GM23338 (cell line): ENCODE data around the gene TIRAP. TPM values are rescaled to one million over a fixed set of nuclear protein-coding genes. Genes with fewer than 3 reads are reported as not detected.

Experiments
- ATAC-seq: fragments of 200-7000 bp; cut with Tn5 transposase; 3 replicates; pipeline ENCODE4 v1.9.1; 2020
- DNase-seq: peaks from one replicate; pipeline ENCODE4 v3.0.0-alpha.2; 2015; ENCODE audit warnings: low spot score
- H2AFZ ChIP-seq: fragments of 200-600 bp; sonication (generic); 2 replicates; pipeline ENCODE4 v1.8.0; 2016; ENCODE audit warnings: antibody characterized with exemption, mild to moderate bottlenecking, moderate library complexity
- H3F3A ChIP-seq: fragments of 200-600 bp; sonication (generic); replicated peaks from 2 replicates; pipeline ENCODE4 v1.8.0; 2017; ENCODE audit warnings: antibody characterized with exemption, mixed run types, low read depth
- H3K27ac ChIP-seq: fragments of 200-600 bp; sonication (generic); 2 replicates; pipeline ENCODE4 v1.6.1; 2016; ENCODE audit warnings: low read depth
- H3K27me3 ChIP-seq: fragments of 200-600 bp; sonication (generic); 2 replicates; pipeline ENCODE4 v1.8.0; 2016; ENCODE audit warnings: mild to moderate bottlenecking, mixed run types, moderate library complexity; ENCODE audit not compliant: insufficient read depth
- H3K36me3 ChIP-seq: fragments of 200-600 bp; sonication (generic); 2 replicates; pipeline ENCODE4 v1.8.0; 2016; ENCODE audit warnings: mild to moderate bottlenecking; ENCODE audit not compliant: insufficient read depth
- H3K4me1 ChIP-seq: fragments of 200-600 bp; sonication (generic); 2 replicates; pipeline ENCODE4 v1.8.0; 2016; ENCODE audit warnings: mild to moderate bottlenecking, moderate library complexity; ENCODE audit not compliant: insufficient read depth
- H3K4me2 ChIP-seq: fragments of 200-600 bp; sonication (generic); 2 replicates; pipeline ENCODE4 v1.7.1; 2017; ENCODE audit warnings: mixed run types
- H3K4me3 ChIP-seq: fragments of 200-600 bp; sonication (generic); 2 replicates; pipeline ENCODE4 v1.6.1; 2016; ENCODE audit warnings: mixed run types
- H3K79me2 ChIP-seq: fragments of 200-600 bp; sonication (generic); replicated peaks from 2 replicates; pipeline ENCODE4 v1.8.0; 2017; ENCODE audit warnings: mild to moderate bottlenecking; ENCODE audit not compliant: insufficient read depth
- H3K9me2 ChIP-seq: fragments of 200-600 bp; sonication (generic); 2 replicates; pipeline ENCODE4 v1.8.0; 2017; ENCODE audit not compliant: insufficient read depth
- H4K20me1 ChIP-seq: fragments of 200-600 bp; sonication (generic); replicated peaks from 2 replicates; pipeline ENCODE4 v1.8.0; 2017; ENCODE audit warnings: mild to moderate bottlenecking; ENCODE audit not compliant: insufficient read depth
- H3K27ac Mint-ChIP-seq: 2 replicates; pipeline ENCODE4 v1.8.0; 2020; ENCODE audit warnings: inconsistent platforms, mild to moderate bottlenecking, moderate library complexity, mixed read lengths
- H3K27me3 Mint-ChIP-seq: 3 replicates; pipeline ENCODE4 v1.8.0; 2022; ENCODE audit warnings: low read depth, mild to moderate bottlenecking, moderate library complexity, mixed read lengths, inconsistent platforms; ENCODE audit not compliant: insufficient read depth, poor library complexity
- H3K36me3 Mint-ChIP-seq: 3 replicates; pipeline ENCODE4 v1.8.0; 2021; ENCODE audit warnings: low read depth, mild to moderate bottlenecking, inconsistent platforms, moderate library complexity, mixed read lengths
- H3K4me1 Mint-ChIP-seq: 3 replicates; pipeline ENCODE4 v1.8.0; 2020; ENCODE audit warnings: mild to moderate bottlenecking, inconsistent platforms, mixed read lengths
- H3K4me3 Mint-ChIP-seq: 3 replicates; pipeline ENCODE4 v1.8.0; 2021; ENCODE audit warnings: moderate library complexity, mild to moderate bottlenecking, inconsistent platforms, mixed read lengths
- H3K9me3 Mint-ChIP-seq: 3 replicates; pipeline ENCODE4 v1.8.0; 2020; ENCODE audit warnings: moderate library complexity, mild to moderate bottlenecking, inconsistent platforms, mixed read lengths
- CREB1 ChIP-seq: fragments of 250-450 bp; sonication (Bioruptor Pico); IDR thresholded peaks from 2 replicates; pipeline ENCODE4 v1.5.0; 2020; ENCODE audit warnings: low read depth, mild to moderate bottlenecking, moderate library complexity
- EZH2 ChIP-seq: fragments of 200-600 bp; sonication (generic); IDR thresholded peaks from one replicate; pipeline ENCODE4 v1.8.0; 2017; ENCODE audit warnings: antibody characterized with exemption, mild to moderate bottlenecking, low read depth; ENCODE audit not compliant: unreplicated experiment
- JUNB ChIP-seq: IDR thresholded peaks from one replicate; pipeline ENCODE4 v1.6.1; 2016; ENCODE audit warnings: antibody characterized with exemption; ENCODE audit not compliant: unreplicated experiment
- NANOG ChIP-seq: IDR thresholded peaks from 2 replicates; pipeline ENCODE4 v1.6.1; 2016; ENCODE audit warnings: antibody characterized with exemption, borderline replicate concordance
- POLR2AphosphoS5 ChIP-seq: IDR thresholded peaks from 2 replicates; pipeline ENCODE4 v1.6.1; 2016; ENCODE audit warnings: antibody characterized with exemption, low read depth
- STAT1 ChIP-seq: IDR thresholded peaks from one replicate; pipeline ENCODE4 v1.6.1; 2016; ENCODE audit warnings: antibody characterized with exemption; ENCODE audit not compliant: unreplicated experiment
- ZNF114 ChIP-seq: fragments of 250-450 bp; sonication (Bioruptor Pico); IDR thresholded peaks from 2 replicates; pipeline ENCODE4 v1.5.0; 2020; ENCODE audit warnings: mild to moderate bottlenecking, moderate library complexity
- ZNF331 ChIP-seq: fragments of 250-450 bp; sonication (Bioruptor Pico); IDR thresholded peaks from 2 replicates; pipeline ENCODE4 v1.5.0; 2020; ENCODE audit warnings: low read depth, mild to moderate bottlenecking, moderate library complexity
- polyA plus RNA-seq: library from polyadenylated mRNA; unstranded; fragments of >200 nt; fragmentation: Nextera tagmentation; extraction: Ambion mirVana; gene quantifications from 2 replicates; pipeline ENCODE4 v1.2.1, GENCODE V29; 2016
- total RNA-seq: library from RNA; depleted of rRNA; stranded (reverse); fragments of >200 nt; shearing (Covaris generic); gene quantifications from 2 replicates; pipeline ENCODE4 v1.2.3, GENCODE V29; 2014
- TF ChIP-seq, protein P1 (sequence below), 2 experiments: fragments of 200-600 bp in 1 of 2; sonication (generic) in 1 of 2; conservative IDR thresholded peaks; 2 replicates each; pipeline versions ENCODE4 v1.5.1 to v1.6.1; 2016 to 2017; ENCODE audit warnings: antibody characterized with exemption in 2 of 2, low read depth in 2 of 2, mild to moderate bottlenecking in 2 of 2, moderate library complexity in 1 of 2
- TF ChIP-seq, protein P2 (sequence below): fragments of 250-450 bp; sonication (Bioruptor Pico); IDR thresholded peaks from 2 replicates; pipeline ENCODE4 v1.5.0; 2020; ENCODE audit warnings: mild to moderate bottlenecking, moderate library complexity

TIRAP gene
- total and polyA plus RNA-seq, 2 experiments from 2014 or later, result 1.1 to 3.4 TPM

DNA sequence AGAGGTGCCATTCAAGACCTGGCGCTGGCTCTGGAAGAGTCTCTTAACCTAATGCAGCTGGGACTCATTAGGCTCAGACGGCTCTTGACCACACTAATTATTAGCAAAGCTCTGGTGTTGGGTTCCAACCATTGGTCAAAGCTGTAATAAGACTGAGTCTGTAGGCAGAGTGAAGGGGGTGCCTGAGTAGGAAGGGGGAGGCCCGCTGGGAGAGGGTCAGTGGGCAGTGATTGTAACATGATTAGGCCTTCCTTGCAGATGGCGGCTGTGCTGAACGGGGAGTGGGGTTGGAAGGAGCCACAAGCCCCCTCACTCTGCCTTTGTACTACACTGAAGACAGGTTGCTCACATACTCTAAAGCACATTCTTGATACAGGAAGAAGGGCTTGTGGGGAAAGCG is 19.4 kb upstream of the TIRAP start (continued):
- TF ChIP-seq, protein P1, sequence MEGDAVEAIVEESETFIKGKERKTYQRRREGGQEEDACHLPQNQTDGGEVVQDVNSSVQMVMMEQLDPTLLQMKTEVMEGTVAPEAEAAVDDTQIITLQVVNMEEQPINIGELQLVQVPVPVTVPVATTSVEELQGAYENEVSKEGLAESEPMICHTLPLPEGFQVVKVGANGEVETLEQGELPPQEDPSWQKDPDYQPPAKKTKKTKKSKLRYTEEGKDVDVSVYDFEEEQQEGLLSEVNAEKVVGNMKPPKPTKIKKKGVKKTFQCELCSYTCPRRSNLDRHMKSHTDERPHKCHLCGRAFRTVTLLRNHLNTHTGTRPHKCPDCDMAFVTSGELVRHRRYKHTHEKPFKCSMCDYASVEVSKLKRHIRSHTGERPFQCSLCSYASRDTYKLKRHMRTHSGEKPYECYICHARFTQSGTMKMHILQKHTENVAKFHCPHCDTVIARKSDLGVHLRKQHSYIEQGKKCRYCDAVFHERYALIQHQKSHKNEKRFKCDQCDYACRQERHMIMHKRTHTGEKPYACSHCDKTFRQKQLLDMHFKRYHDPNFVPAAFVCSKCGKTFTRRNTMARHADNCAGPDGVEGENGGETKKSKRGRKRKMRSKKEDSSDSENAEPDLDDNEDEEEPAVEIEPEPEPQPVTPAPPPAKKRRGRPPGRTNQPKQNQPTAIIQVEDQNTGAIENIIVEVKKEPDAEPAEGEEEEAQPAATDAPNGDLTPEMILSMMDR (conservative IDR thresholded peaks at IDR 0.05; ENCODE audit: low read depth in 2 of 2), result no peak
- no peak for TF ChIP-seq JUNB
- TF ChIP-seq CREB1, result no peak
- no peak for TF ChIP-seq ZNF114 (CRISPR knock-in tag)

DNA sequence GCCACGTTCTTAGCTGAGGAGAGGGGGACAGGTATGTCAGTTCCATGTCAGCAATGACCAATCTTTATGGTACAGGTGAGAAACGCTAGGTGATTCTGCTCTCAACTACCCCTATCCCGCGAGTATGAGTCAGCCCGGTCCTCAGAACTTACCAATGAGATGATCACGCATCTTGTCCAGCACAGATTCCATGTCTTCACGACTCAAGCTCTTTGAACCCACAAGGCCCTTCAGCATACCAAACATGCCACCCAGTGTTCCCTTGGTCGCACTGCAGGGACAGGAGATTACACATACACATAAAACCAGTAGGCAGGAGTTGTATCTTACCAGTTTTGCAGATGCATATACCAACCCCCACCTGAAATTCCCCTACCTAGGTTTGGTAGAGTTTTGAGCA is 17.1 kb upstream of the TIRAP start:
- H3K36me3 ChIP-seq, result peaks cover 45% of the 10 kb centered on the region
- H3K27ac Mint-ChIP-seq, result no peak overlapping the region
- peaks cover 9% of the 10 kb centered on the region; the same call in 1 of the 2 replicates for H3K4me1 ChIP-seq

DNA sequence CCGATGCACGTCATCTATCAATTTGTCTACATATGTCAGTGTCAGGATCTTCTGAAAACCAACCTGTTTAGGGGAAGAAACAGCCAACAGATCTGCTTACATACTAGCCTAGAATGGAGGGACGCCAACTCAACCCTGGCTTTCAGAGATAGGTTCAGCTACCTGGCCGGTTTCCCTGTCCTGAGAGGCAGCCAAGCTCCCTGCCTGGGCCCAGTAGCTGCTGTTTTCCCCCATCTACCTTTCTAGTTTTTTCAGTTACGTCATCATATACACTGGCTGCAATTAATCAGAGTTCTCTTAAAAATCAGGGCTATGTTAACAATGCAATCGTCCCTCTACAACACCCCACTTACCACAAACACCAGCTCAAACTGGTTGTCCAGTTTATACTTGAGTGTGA is 15.2 kb upstream of the TIRAP start:
- DNase-seq (no peak), ATAC-seq (no peak)
- Mint-ChIP-seq H3K4me3 (peak overlapping the region; percentile 96), H3K27me3 (peaks cover 13% of the 10 kb centered on the region), H3K36me3 (peaks cover 66% of the 10 kb centered on the region), H3K9me3 (no peaks in the 10 kb centered on the region), H3K27ac (peak overlapping the region; percentile 99), H3K4me1 (peaks cover 12% of the 10 kb centered on the region)
- peaks cover 32% of the 10 kb centered on the region for H3K36me3 ChIP-seq
- H3K4me3 ChIP-seq, result peak overlapping the region; percentile 70
- TF ChIP-seq, protein P1 (conservative IDR thresholded peaks at IDR 0.05; ENCODE audit: low read depth in 2 of 2), result no peak
- no peak for TF ChIP-seq ZNF331 (CRISPR knock-in tag)
- TF ChIP-seq, protein P2, sequence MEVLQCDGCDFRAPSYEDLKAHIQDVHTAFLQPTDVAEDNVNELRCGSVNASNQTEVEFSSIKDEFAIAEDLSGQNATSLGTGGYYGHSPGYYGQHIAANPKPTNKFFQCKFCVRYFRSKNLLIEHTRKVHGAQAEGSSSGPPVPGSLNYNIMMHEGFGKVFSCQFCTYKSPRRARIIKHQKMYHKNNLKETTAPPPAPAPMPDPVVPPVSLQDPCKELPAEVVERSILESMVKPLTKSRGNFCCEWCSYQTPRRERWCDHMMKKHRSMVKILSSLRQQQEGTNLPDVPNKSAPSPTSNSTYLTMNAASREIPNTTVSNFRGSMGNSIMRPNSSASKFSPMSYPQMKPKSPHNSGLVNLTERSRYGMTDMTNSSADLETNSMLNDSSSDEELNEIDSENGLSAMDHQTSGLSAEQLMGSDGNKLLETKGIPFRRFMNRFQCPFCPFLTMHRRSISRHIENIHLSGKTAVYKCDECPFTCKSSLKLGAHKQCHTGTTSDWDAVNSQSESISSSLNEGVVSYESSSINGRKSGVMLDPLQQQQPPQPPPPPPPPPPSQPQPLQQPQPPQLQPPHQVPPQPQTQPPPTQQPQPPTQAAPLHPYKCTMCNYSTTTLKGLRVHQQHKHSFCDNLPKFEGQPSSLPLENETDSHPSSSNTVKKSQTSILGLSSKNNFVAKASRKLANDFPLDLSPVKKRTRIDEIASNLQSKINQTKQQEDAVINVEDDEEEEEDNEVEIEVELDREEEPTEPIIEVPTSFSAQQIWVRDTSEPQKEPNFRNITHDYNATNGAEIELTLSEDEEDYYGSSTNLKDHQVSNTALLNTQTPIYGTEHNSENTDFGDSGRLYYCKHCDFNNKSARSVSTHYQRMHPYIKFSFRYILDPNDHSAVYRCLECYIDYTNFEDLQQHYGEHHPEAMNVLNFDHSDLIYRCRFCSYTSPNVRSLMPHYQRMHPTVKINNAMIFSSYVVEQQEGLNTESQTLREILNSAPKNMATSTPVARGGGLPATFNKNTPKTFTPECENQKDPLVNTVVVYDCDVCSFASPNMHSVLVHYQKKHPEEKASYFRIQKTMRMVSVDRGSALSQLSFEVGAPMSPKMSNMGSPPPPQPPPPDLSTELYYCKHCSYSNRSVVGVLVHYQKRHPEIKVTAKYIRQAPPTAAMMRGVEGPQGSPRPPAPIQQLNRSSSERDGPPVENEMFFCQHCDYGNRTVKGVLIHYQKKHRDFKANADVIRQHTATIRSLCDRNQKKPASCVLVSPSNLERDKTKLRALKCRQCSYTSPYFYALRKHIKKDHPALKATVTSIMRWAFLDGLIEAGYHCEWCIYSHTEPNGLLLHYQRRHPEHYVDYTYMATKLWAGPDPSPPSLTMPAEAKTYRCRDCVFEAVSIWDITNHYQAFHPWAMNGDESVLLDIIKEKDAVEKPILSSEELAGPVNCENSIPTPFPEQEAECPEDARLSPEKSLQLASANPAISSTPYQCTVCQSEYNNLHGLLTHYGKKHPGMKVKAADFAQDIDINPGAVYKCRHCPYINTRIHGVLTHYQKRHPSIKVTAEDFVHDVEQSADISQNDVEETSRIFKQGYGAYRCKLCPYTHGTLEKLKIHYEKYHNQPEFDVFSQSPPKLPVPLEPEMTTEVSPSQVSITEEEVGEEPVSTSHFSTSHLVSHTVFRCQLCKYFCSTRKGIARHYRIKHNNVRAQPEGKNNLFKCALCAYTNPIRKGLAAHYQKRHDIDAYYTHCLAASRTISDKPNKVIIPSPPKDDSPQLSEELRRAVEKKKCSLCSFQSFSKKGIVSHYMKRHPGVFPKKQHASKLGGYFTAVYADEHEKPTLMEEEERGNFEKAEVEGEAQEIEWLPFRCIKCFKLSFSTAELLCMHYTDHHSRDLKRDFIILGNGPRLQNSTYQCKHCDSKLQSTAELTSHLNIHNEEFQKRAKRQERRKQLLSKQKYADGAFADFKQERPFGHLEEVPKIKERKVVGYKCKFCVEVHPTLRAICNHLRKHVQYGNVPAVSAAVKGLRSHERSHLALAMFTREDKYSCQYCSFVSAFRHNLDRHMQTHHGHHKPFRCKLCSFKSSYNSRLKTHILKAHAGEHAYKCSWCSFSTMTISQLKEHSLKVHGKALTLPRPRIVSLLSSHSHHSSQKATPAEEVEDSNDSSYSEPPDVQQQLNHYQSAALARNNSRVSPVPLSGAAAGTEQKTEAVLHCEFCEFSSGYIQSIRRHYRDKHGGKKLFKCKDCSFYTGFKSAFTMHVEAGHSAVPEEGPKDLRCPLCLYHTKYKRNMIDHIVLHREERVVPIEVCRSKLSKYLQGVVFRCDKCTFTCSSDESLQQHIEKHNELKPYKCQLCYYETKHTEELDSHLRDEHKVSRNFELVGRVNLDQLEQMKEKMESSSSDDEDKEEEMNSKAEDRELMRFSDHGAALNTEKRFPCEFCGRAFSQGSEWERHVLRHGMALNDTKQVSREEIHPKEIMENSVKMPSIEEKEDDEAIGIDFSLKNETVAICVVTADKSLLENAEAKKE (CRISPR knock-in tag), result no peak
- TF ChIP-seq STAT1, result no peak
- TF ChIP-seq CREB1, result no peak
- H3F3A ChIP-seq, result peaks cover 27% of the 10 kb centered on the region; the same call in 1 of the 2 replicates
- no peak overlapping the region for H2AFZ ChIP-seq
- no peaks in the 10 kb centered on the region for H4K20me1 ChIP-seq
- H3K4me2 ChIP-seq, result peak overlapping the region; percentile 82
- peaks cover 9% of the 10 kb centered on the region; the same call in 1 of the 2 replicates for H3K4me1 ChIP-seq
- no peaks in the 10 kb centered on the region for H3K9me2 ChIP-seq
- H3K27ac ChIP-seq, result peak overlapping the region; percentile 95
- peaks cover 38% of the 10 kb centered on the region for H3K79me2 ChIP-seq
- no peaks in the 10 kb centered on the region for H3K27me3 ChIP-seq

More for the DNA sequence above, 17.1 kb upstream of the TIRAP start:
- H3K4me2 ChIP-seq, result no peak overlapping the region
- H3K4me3 ChIP-seq, result no peak overlapping the region
- peaks cover 35% of the 10 kb centered on the region for H3K79me2 ChIP-seq
- peaks cover 12% of the 10 kb centered on the region for H3K4me1 Mint-ChIP-seq
- peaks cover 71% of the 10 kb centered on the region for H3K36me3 Mint-ChIP-seq
- H3K27me3 Mint-ChIP-seq, result peaks cover 11% of the 10 kb centered on the region
- no peak for DNase-seq
- no peak for ATAC-seq
- TF ChIP-seq POLR2AphosphoS5 (no peak), JUNB (no peak), EZH2 (no peak), NANOG (no peak)
- H3K9me3 Mint-ChIP-seq, result no peaks in the 10 kb centered on the region
- H3K27me3 ChIP-seq, result no peaks in the 10 kb centered on the region
- no peak overlapping the region for H3K4me3 Mint-ChIP-seq
- no peak overlapping the region for H3K27ac ChIP-seq
- H2AFZ ChIP-seq, result no peak overlapping the region
- 0 out of 2 replicates have a peak, but pooled peaks cover 6% of the 10 kb centered on the region for H4K20me1 ChIP-seq
- H3K9me2 ChIP-seq, result no peaks in the 10 kb centered on the region
- peaks cover 27% of the 10 kb centered on the region; the same call in 1 of the 2 replicates for H3F3A ChIP-seq
